A549 (cell line): ENCODE data around the gene TPPP3. TPM values are rescaled to one million over a fixed set of nuclear protein-coding genes. Genes with fewer than 3 reads are reported as not detected.
A peak's percentile ranks its signal among the peaks of the same experiment; 100 is the strongest.
"Not testable (repeated sequence)": the region's sequence is repeated elsewhere in the genome, so short reads cannot be mapped to it uniquely, and the experiment has no call there.

ENCODE experiments used
- ATAC-seq, 2 experiments: fragments of 200-7000 bp in 1 of 2; fragments of >200 bp in 1 of 2; cut with Nextera tagmentation in 1 of 2; cut with Tn5 transposase in 1 of 2; 3 replicates each; pipeline versions ENCODE4 v1.8.0 to v1.9.1; 2018 to 2020; ENCODE audit warnings: mild to moderate bottlenecking in 1 of 2, moderate library complexity in 1 of 2
- CTCF ChIA-PET: fragments of 300-600 bp; sonication (Branson Sonifier 250); formaldehyde crosslinking; extraction: SDS; loops from one replicate; lab custom pipeline; 2021; ENCODE audit warnings: antibody characterized with exemption, inconsistent platforms; lab: Yijun Ruan, JAX
- POLR2A ChIA-PET: fragments of 350-600 bp; formaldehyde crosslinking; extraction: SDS; loops from one replicate; lab custom pipeline; 2021; ENCODE audit warnings: antibody characterized with exemption, inconsistent platforms; lab: Yijun Ruan, JAX
- DNase-seq, 2 experiments: peaks; one replicate each; pipeline versions ENCODE4 v3.0.0 to v3.0.0-alpha.2; 2011 to 2016; ENCODE audit warnings: low read depth in 1 of 2, low spot score in 1 of 2
- FAIRE-seq: peaks from 2 replicates; lab custom pipeline; 2011; peaks lifted over from hg19 to GRCh38; lab: Jason Lieb, UNC
- H3K27ac ChIP-seq, 2 experiments: fragments of >200 bp; sonication (Bioruptor Twin); formaldehyde crosslinking; 3 replicates each; pipeline ENCODE4 v1.5.1; 2016 to 2017
- H3K4me1 ChIP-seq: fragments of >200 bp; sonication (Bioruptor Twin); formaldehyde crosslinking; 3 replicates; pipeline ENCODE4 v1.6.1; 2016
- H3K4me2 ChIP-seq: fragments of >200 bp; sonication (Bioruptor Twin); formaldehyde crosslinking; 3 replicates; pipeline ENCODE4 v1.6.1; 2016
- H3K4me3 ChIP-seq: fragments of >200 bp; sonication (Bioruptor Twin); formaldehyde crosslinking; 3 replicates; pipeline ENCODE4 v1.5.1; 2016
- H3K9me3 ChIP-seq: fragments of >200 bp; sonication (Bioruptor Twin); formaldehyde crosslinking; 3 replicates; pipeline ENCODE4 v1.6.1; 2016
- ATOH8 ChIP-seq: fragments of 250-450 bp; sonication (Bioruptor Pico); IDR thresholded peaks from 2 replicates; pipeline ENCODE4 v1.5.0; 2020; ENCODE audit warnings: low read depth, mild to moderate bottlenecking, moderate library complexity
- CBX2 ChIP-seq: fragments of 200-600 bp; sonication (generic); IDR thresholded peaks from 2 replicates; pipeline ENCODE4 v1.6.1; 2016; ENCODE audit warnings: low read depth, mild to moderate bottlenecking, borderline replicate concordance
- CBX8 ChIP-seq: fragments of 200-600 bp; sonication (generic); IDR thresholded peaks from 2 replicates; pipeline ENCODE4 v1.6.1; 2016
- CHD2 ChIP-seq: fragments of 150-350 bp; IDR thresholded peaks from 2 replicates; pipeline ENCODE4 v1.6.1; 2014; ENCODE audit warnings: low read length; ENCODE audit not compliant: partially characterized antibody
- CTCF ChIP-seq: fragments of >200 bp; sonication (Bioruptor Twin); formaldehyde crosslinking; IDR thresholded peaks from 3 replicates; pipeline ENCODE4 v1.5.1; 2016
- EHF ChIP-seq: fragments of 250-450 bp; sonication (Bioruptor Pico); IDR thresholded peaks from 2 replicates; pipeline ENCODE4 v1.5.0; 2020; ENCODE audit warnings: mild to moderate bottlenecking
- EP300 ChIP-seq, 2 experiments: fragments of >200 bp; sonication (Bioruptor Twin); formaldehyde crosslinking; IDR thresholded peaks; 2 replicates in 1 of 2; 3 replicates in 1 of 2; pipeline ENCODE4 v1.6.1; 2016 to 2017
- FOSB ChIP-seq: fragments of 250-450 bp; sonication (Bioruptor Pico); IDR thresholded peaks from 2 replicates; pipeline ENCODE4 v1.5.0; 2020; ENCODE audit warnings: mild to moderate bottlenecking, moderate library complexity
- FOSL2 ChIP-seq, 2 experiments: fragments of 450-650 bp in 1 of 2; fragments of >200 bp in 1 of 2; sonication (Bioruptor Twin) in 1 of 2; formaldehyde crosslinking; IDR thresholded peaks; 2 replicates each; pipeline versions ENCODE4 v1.5.0 to v1.6.1; 2016 to 2020; ENCODE audit warnings: mild to moderate bottlenecking in 1 of 2, moderate library complexity in 1 of 2
- FOXS1 ChIP-seq: fragments of 250-450 bp; sonication (Bioruptor Pico); IDR thresholded peaks from 2 replicates; pipeline ENCODE4 v1.5.0; 2020; ENCODE audit warnings: mild to moderate bottlenecking, moderate library complexity
- HEYL ChIP-seq: fragments of 250-450 bp; sonication (Bioruptor Pico); IDR thresholded peaks from 2 replicates; pipeline ENCODE4 v1.8.0; 2021; ENCODE audit warnings: mild to moderate bottlenecking, moderate library complexity
- HOXB5 ChIP-seq: fragments of 250-450 bp; sonication (Bioruptor Pico); IDR thresholded peaks from 2 replicates; pipeline ENCODE4 v1.5.0; 2020; ENCODE audit warnings: mild to moderate bottlenecking, moderate library complexity
- JUN ChIP-seq, 2 experiments: fragments of >200 bp; sonication (Bioruptor Twin); formaldehyde crosslinking; IDR thresholded peaks; 2 replicates in 1 of 2; 3 replicates in 1 of 2; pipeline ENCODE4 v1.6.1; 2016 to 2017
- JUNB ChIP-seq: fragments of >200 bp; sonication (Bioruptor Twin); formaldehyde crosslinking; IDR thresholded peaks from 2 replicates; pipeline ENCODE4 v1.6.1; 2016
- MAX ChIP-seq: IDR thresholded peaks from 2 replicates; pipeline ENCODE4 v1.6.1; 2012
- MAZ ChIP-seq: fragments of 150-350 bp; IDR thresholded peaks from 2 replicates; pipeline ENCODE4 v1.6.1; 2014; ENCODE audit warnings: antibody characterized with exemption, low read depth, low read length, borderline replicate concordance
- MYC ChIP-seq: IDR thresholded peaks from 2 replicates; pipeline ENCODE4 v1.6.1; 2012; ENCODE audit warnings: mild to moderate bottlenecking, inconsistent platforms, low read length, improper control_type of control experiment, borderline replicate concordance
- NPAS2 ChIP-seq: fragments of 250-450 bp; sonication (Bioruptor Pico); IDR thresholded peaks from 2 replicates; pipeline ENCODE4 v1.8.0; 2022; ENCODE audit warnings: mild to moderate bottlenecking, moderate library complexity, borderline replicate concordance
- RAD21 ChIP-seq, 2 experiments: fragments of >200 bp in 1 of 2; sonication (Bioruptor Twin) in 1 of 2; formaldehyde crosslinking in 1 of 2; IDR thresholded peaks in 1 of 2; conservative IDR thresholded peaks in 1 of 2; 2 replicates in 1 of 2; 3 replicates in 1 of 2; pipeline ENCODE4 v1.6.1; 2012 to 2018; ENCODE audit warnings: inconsistent platforms in 1 of 2
- RARB ChIP-seq: fragments of 250-450 bp; sonication (Bioruptor Pico); IDR thresholded peaks from 2 replicates; pipeline ENCODE4 v1.8.0; 2021; ENCODE audit warnings: mild to moderate bottlenecking, moderate library complexity
- RFX5 ChIP-seq: fragments of 450-650 bp; IDR thresholded peaks from 2 replicates; pipeline ENCODE4 v1.7.1; 2014; ENCODE audit warnings: antibody characterized with exemption, mild to moderate bottlenecking, moderate library complexity
- RNF2 ChIP-seq: fragments of 200-600 bp; sonication (generic); IDR thresholded peaks from 2 replicates; pipeline ENCODE4 v1.6.1; 2016; ENCODE audit warnings: low read depth, mild to moderate bottlenecking, antibody characterized with exemption, moderate library complexity, borderline replicate concordance
- TFCP2L1 ChIP-seq: fragments of 250-450 bp; sonication (Bioruptor Pico); IDR thresholded peaks from 2 replicates; pipeline ENCODE4 v1.5.0; 2021; ENCODE audit warnings: mild to moderate bottlenecking
- TP53 ChIP-seq: fragments of 250-450 bp; sonication (Bioruptor Pico); IDR thresholded peaks from 2 replicates; pipeline ENCODE4 v1.5.0; 2021; ENCODE audit warnings: mild to moderate bottlenecking, moderate library complexity
- USF2 ChIP-seq: fragments of 450-650 bp; IDR thresholded peaks from 2 replicates; pipeline ENCODE4 v1.6.1; 2014; ENCODE audit warnings: antibody characterized with exemption
- ZNF302 ChIP-seq: fragments of 250-450 bp; sonication (Bioruptor Pico); IDR thresholded peaks from 2 replicates; pipeline ENCODE4 v1.9.0; 2021; ENCODE audit warnings: inconsistent platforms, mild to moderate bottlenecking, moderate library complexity
- WGBS: methylation state at CpG from one replicate; pipeline ENCODE4 v1.1.6; 2017; ENCODE audit errors: missing lambda C conversion rate; 5-methylcytosine and 5-hydroxymethylcytosine counted together
- polyA plus RNA-seq, 4 experiments: library from polyadenylated mRNA; depleted of rRNA in 3 of 4; stranded (reverse); fragments of >200 nt; fragmentation: RNase III in 1 of 4; extraction: RNeasy Plus Mini Kit Qiagen cat#74134 plus additional on column Dnase treatment in 1 of 4; gene quantifications; 2 replicates in 3 of 4; 3 replicates in 1 of 4; pipeline ENCODE4 v1.2.3, GENCODE V29; 2011 to 2017

TPPP3 gene
- polyA plus RNA-seq, 2 of the 4 experiments (the other 2 are of a cell fraction) = 9.4 to 10.9 TPM

DNA sequence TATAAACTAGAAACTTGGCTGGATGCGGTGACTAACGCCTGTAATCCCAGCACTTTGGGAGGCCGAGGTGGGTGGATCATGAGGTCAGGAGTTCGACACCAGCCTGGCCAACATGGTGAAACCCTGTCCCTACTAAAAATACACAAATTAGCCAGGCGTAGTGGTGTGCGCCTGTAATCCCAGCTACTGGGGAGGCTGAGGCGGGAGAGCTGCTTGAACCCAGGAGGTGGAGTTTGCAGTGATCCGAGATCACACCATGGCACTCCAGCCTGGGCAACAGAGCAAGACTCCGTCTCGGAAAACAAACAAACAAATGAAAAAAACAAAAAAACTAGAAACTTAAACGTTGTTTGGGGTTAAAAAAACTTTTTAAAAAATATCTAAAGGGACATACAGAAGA lies 17.3 kb downstream of the TPPP3 start:
- H3K4me1 ChIP-seq, FAIRE-seq, ATAC-seq, H3K4me2 ChIP-seq, POLR2A ChIA-PET, H3K27ac ChIP-seq, H3K9me3 ChIP-seq, H3K4me3 ChIP-seq, DNase-seq: not testable (repeated sequence)
- WGBS = 79% methylated on average over 11 of the region's 11 CpGs
- CTCF ChIA-PET = interaction anchor here (0.7 to 1.5 kb wide), 4 partner anchors 20 to 145 kb away, joined by 3 to 5 read pairs (median 4); no protein-coding TSS in a partner anchor

GRCh38 chr16:67372664-67373063 lies 20.6 kb downstream of the TPPP3 start:
- Histone ChIP-seq H3K4me1 (peaks cover 4% of the 10 kb centered on the region; the same call in 1 of the 3 replicates), H3K4me2 (no peak overlapping the region), H3K9me3 (no peaks in the 10 kb centered on the region), H3K27ac (no peak overlapping the region), H3K4me3 (no peak overlapping the region)
- TF ChIP-seq MYC (no peak), EHF (CRISPR knock-in tag) (no peak), FOSB (CRISPR knock-in tag) (no peak), MAX (no peak), RAD21 (conservative IDR thresholded peaks at IDR 0.05 in 1 of 2, IDR thresholded peaks at IDR 0.05 in 1 of 2) (peak; percentile 38 to 58; a peak in 4 of 5 replicates), CBX8 (no peak), CTCF (peak; percentile 44)
- ChIA-PET CTCF (interaction anchor here (0.8 to 1.6 kb wide), 7 partner anchors 10 to 102 kb away, joined by 3 to 4 read pairs (median 3); no protein-coding TSS in a partner anchor), POLR2A (no interaction called here)
- DNase-seq (peak in 1 of 2 experiments; percentile 41), FAIRE-seq (no peak), ATAC-seq (peak in 1 of 2 experiments; percentile 61; a peak in 2 of 6 replicates)

DNA sequence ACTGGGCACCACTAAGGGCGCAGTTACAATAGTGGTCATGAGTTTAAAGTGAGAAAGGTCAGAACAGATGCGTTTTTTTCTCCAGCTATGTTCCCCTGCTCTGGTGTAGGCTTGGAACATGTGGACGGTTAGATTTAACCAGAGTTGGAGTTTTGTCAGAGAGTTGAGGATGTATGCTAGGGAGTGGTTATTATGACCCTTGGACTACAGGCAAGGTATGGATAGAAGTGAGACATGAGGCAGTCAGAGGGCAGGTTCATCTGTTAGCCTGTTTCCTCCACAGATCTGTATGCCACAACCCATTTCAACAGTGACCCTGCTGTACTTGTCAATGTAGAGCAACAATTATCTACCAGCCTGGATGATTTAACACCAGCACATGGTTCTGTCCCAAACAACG lies 22.6 kb downstream of the TPPP3 start:
- TF ChIP-seq CBX8 = no peak
- no peak for TF ChIP-seq JUN (IDR thresholded peaks at IDR 0.05)
- TF ChIP-seq NPAS2 (CRISPR knock-in tag) = no peak
- no peak for TF ChIP-seq CHD2
- TF ChIP-seq RFX5 = no peak
- TF ChIP-seq TFCP2L1 (CRISPR knock-in tag) = no peak
- TF ChIP-seq RNF2 = no peak
- no peak for FAIRE-seq
- no peaks in the 10 kb centered on the region for H3K9me3 ChIP-seq
- ChIA-PET CTCF (interaction anchor here (1.1 kb wide), 1 partner anchor 44 kb away, joined by 3 read pairs; the partner anchor contains the start of genes KCTD19 and LRRC36), POLR2A (no interaction called here)
- H3K27ac ChIP-seq = no peak overlapping the region
- 44% methylated on average over 4 of the region's 4 CpGs for WGBS
- H3K4me2 ChIP-seq = no peak overlapping the region
- H3K4me1 ChIP-seq = peaks cover 4% of the 10 kb centered on the region; the same call in 1 of the 3 replicates
- no peak for DNase-seq
- H3K4me3 ChIP-seq = no peak overlapping the region
- ATAC-seq = no peak

GRCh38 chr16:67364600-67365235 lies 28.6 kb downstream of the TPPP3 start:
- DNase-seq (no peak), FAIRE-seq (no peak), ATAC-seq (no peak)
- POLR2A ChIA-PET = no interaction called here
- H3K9me3 ChIP-seq = no peaks in the 10 kb centered on the region
- no peak overlapping the region for H3K4me3 ChIP-seq
- peaks cover 8% of the 10 kb centered on the region; the same call in 1 of the 3 replicates for H3K4me1 ChIP-seq
- CTCF ChIA-PET = interaction anchor here (0.6 to 1.3 kb wide), 6 partner anchors 13 to 560 kb away, joined by 3 to 6 read pairs (median 4); partner anchors contain the start of genes KCTD19 and LRRC36
- no peak overlapping the region for H3K4me2 ChIP-seq
- H3K27ac ChIP-seq = no peak overlapping the region
- TF ChIP-seq EHF (CRISPR knock-in tag) (no peak), JUNB (no peak), HEYL (CRISPR knock-in tag) (no peak), CBX2 (no peak), NPAS2 (CRISPR knock-in tag) (no peak), RARB (CRISPR knock-in tag) (no peak), EP300 (IDR thresholded peaks at IDR 0.05) (no peak), TP53 (CRISPR knock-in tag) (no peak), USF2 (no peak), MYC (no peak), FOSL2 (IDR thresholded peaks at IDR 0.05) (no peak), FOSL2 (CRISPR knock-in tag; IDR thresholded peaks at IDR 0.05) (no peak), ZNF302 (CRISPR knock-in tag) (no peak), FOXS1 (CRISPR knock-in tag) (no peak), ATOH8 (no peak), HOXB5 (CRISPR knock-in tag) (no peak), MAZ (no peak)
